Tibial artery (tissue), 4 donors: ENCODE results near the gene ADGRV1.

Source experiments
- DNase-seq, 2 donors: peaks; one replicate each; pipeline ENCODE4 v3.0.0-alpha.2; 2019
- H3K27ac ChIP-seq, 2 donors: fragments of 200-600 bp; sonication (generic) in 1 of 2; 1 replicate in 1 of 2; 2 replicates in 1 of 2; pipeline ENCODE4 v1.5.1; 2018 to 2019; ENCODE audit warnings: mild to moderate bottlenecking in 1 of 2
- H3K27me3 ChIP-seq, 2 donors: fragments of 200-600 bp; sonication (generic) in 1 of 2; one replicate each; pipeline versions ENCODE4 v1.5.1 to v1.6.0; 2016 to 2019
- H3K36me3 ChIP-seq, 3 donors: fragments of 200-600 bp; sonication (generic) in 2 of 3; one replicate each; pipeline ENCODE4 v1.5.1; 2016 to 2019; ENCODE audit warnings: mild to moderate bottlenecking in 2 of 3
- H3K4me1 ChIP-seq, 4 donors: fragments of 200-600 bp; sonication (generic) in 2 of 4; 1 replicate in 3 of 4; 2 replicates in 1 of 4; pipeline ENCODE4 v1.5.1; 2016 to 2019
- H3K4me3 ChIP-seq, 2 donors: fragments of 200-600 bp; sonication (generic) in 1 of 2; 1 replicate in 1 of 2; 2 replicates in 1 of 2; pipeline ENCODE4 v1.5.1; 2018 to 2019; ENCODE audit warnings: mild to moderate bottlenecking in 2 of 2
- H3K9me3 ChIP-seq, 3 donors: fragments of 200-600 bp; sonication (generic) in 1 of 3; one replicate each; pipeline ENCODE4 v1.5.1; 2016 to 2019
- CTCF ChIP-seq, 2 experiments: fragments of 200-600 bp in 1 of 2; fragments of 450-650 bp in 1 of 2; IDR thresholded peaks; one replicate each; pipeline ENCODE4 v1.5.1; 2017 to 2019; ENCODE audit warnings: antibody characterized with exemption in 2 of 2, mild to moderate bottlenecking in 1 of 2, moderate library complexity in 1 of 2
- intact Hi-C: fragments of 100-400 bp; cut with DNase I; formaldehyde crosslinking; loops from one replicate; pipeline ENCODE4 v1.15.0; 2023; ENCODE audit warnings: low total_unique reads

Gene ADGRV1

GRCh38 chr5:91092859-91093783 lies 534.5 kb downstream of the ADGRV1 start:
- H3K27ac ChIP-seq: no peak overlapping the region
- intact Hi-C loops: loop anchor here (5.0 kb wide), 1 partner anchor 161 kb away; no protein-coding TSS in a partner anchor
- TF ChIP-seq CTCF (IDR thresholded peaks at IDR 0.05): no peak
- peaks cover 0 to 7% (median 0%) of the 10 kb centered on the region in 4 donors for H3K4me1 ChIP-seq
- no peaks in the 10 kb centered on the region for H3K27me3 ChIP-seq
- H3K9me3 ChIP-seq: no peaks in the 10 kb centered on the region
- H3K36me3 ChIP-seq: no peaks in the 10 kb centered on the region
- no peak overlapping the region for H3K4me3 ChIP-seq
- DNase-seq: no peak

- intact Hi-C loops: no loop called here
- no peaks in the 10 kb centered on the region for H3K36me3 ChIP-seq
- TF ChIP-seq CTCF (IDR thresholded peaks at IDR 0.05): no peak
- no peak overlapping the region for H3K27ac ChIP-seq
- no peak overlapping the region for H3K4me3 ChIP-seq
- no peaks in the 10 kb centered on the region for H3K9me3 ChIP-seq
- H3K4me1 ChIP-seq: peaks cover 0 to 13% (median 0%) of the 10 kb centered on the region in 4 donors
- no peak for DNase-seq
- no peaks in the 10 kb centered on the region for H3K27me3 ChIP-seq
These were observed 536.7 kb downstream of the ADGRV1 start for GRCh38 chr5:91095313-91095712.

DNA sequence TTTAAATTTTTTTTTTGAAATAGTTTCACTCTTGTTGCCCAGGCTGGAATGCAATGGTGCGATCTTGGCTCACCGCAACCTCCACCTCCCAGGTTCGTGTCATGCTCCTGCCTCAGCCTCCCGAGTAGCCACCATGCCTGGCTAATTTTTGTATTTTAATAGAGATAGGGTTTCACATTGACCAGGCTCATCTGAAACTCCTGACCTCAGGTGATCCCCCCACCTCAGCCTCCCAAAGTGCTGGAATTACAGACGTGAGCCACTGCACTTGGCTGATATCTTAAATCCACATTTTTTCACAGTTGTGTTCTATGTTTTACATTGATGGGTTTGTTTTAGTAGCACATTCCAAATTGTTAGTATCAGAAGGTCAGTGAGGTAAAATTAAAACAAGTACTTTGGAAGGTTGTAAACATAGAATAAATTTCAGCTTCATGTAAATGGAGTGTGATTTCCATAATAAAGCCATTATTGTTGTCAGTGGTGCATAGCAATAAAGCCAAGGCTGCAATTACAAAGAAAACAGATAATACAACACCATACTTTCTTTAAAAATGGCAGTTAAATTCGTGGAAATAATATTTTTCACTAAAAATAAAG lies 537.3 kb downstream of the ADGRV1 start:
- no peak for DNase-seq
- H3K27ac ChIP-seq: no peak overlapping the region
- TF ChIP-seq CTCF (IDR thresholded peaks at IDR 0.05): no peak
- H3K4me1 ChIP-seq: peaks cover 0 to 13% (median 0%) of the 10 kb centered on the region in 4 donors
- H3K4me3 ChIP-seq: no peak overlapping the region
- no peaks in the 10 kb centered on the region for H3K36me3 ChIP-seq
- no peaks in the 10 kb centered on the region for H3K9me3 ChIP-seq
- intact Hi-C loops: no loop called here
- no peaks in the 10 kb centered on the region for H3K27me3 ChIP-seq

- intact Hi-C loops: no loop called here
- no peak for DNase-seq
- Histone ChIP-seq H3K4me3 (no peak overlapping the region), H3K9me3 (no peaks in the 10 kb centered on the region), H3K27me3 (no peaks in the 10 kb centered on the region), H3K4me1 (peaks cover 0 to 13% (median 0%) of the 10 kb centered on the region in 4 donors), H3K36me3 (no peaks in the 10 kb centered on the region), H3K27ac (no peak overlapping the region)
- TF ChIP-seq CTCF (IDR thresholded peaks at IDR 0.05): no peak
These were observed 539.9 kb downstream of the ADGRV1 start for GRCh38 chr5:91098541-91098940.

DNA sequence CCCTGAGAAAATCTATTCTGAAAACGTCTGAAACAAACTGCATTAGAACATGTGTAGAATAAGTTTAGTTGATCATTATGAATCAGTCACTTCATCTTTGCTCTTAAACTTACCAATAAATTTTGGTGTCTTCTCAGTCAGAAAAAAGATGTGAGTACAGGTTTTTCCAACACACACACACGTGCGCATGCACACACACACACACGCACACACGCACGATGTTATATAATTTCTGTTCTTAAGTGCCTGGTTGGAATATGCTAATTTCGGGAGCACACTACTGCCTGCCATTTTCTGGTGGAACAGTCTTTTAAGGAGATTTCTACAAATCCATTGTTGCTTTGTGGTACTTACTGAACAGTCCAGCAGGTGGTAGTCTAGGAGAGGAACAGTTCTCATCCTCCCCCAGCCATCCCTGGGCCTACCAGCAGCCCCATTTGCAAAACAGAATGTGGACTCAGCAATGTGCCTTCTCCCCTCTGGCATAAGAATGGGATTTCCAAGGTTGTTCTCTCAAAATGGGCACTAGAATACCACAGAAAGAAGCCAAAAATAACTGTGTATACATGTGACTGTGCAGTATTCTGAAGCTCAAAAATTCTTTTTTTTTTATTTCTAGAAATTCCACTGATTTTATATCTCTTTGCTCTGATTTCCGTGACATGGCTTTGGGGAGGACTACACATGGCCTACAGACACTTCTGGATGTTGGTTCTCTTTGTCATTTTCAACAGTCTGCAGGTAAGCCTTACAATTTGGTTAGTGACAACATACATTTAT lies 543.2 kb downstream of the ADGRV1 start:
- H3K4me1 ChIP-seq: peaks cover 0 to 8% (median 0%) of the 10 kb centered on the region in 4 donors
- DNase-seq: peak; percentile 71 to 84
- H3K36me3 ChIP-seq: no peaks in the 10 kb centered on the region
- no peaks in the 10 kb centered on the region for H3K9me3 ChIP-seq
- no peaks in the 10 kb centered on the region for H3K27me3 ChIP-seq
- peak overlapping the region; percentile 24 to 36 for H3K27ac ChIP-seq
- peak; percentile 78 to 94 for TF ChIP-seq CTCF (IDR thresholded peaks at IDR 0.05)
- no peak overlapping the region for H3K4me3 ChIP-seq
- intact Hi-C loops: loop anchor here (2.0 to 10.0 kb wide), 2 partner anchors 163 to 283 kb away; no protein-coding TSS in a partner anchor
